GM19238 (cell line): ENCODE results near the gene CIAO3.
"Not testable (repeated sequence)": the region's sequence is repeated elsewhere in the genome, so short reads cannot be mapped to it uniquely, and the experiment has no call there.

Source experiments
- DNase-seq: peaks from one replicate; pipeline ENCODE4 v3.0.0; 2011; ENCODE audit warnings: low spot score; ENCODE audit not compliant: insufficient read length

CIAO3 gene

DNA sequence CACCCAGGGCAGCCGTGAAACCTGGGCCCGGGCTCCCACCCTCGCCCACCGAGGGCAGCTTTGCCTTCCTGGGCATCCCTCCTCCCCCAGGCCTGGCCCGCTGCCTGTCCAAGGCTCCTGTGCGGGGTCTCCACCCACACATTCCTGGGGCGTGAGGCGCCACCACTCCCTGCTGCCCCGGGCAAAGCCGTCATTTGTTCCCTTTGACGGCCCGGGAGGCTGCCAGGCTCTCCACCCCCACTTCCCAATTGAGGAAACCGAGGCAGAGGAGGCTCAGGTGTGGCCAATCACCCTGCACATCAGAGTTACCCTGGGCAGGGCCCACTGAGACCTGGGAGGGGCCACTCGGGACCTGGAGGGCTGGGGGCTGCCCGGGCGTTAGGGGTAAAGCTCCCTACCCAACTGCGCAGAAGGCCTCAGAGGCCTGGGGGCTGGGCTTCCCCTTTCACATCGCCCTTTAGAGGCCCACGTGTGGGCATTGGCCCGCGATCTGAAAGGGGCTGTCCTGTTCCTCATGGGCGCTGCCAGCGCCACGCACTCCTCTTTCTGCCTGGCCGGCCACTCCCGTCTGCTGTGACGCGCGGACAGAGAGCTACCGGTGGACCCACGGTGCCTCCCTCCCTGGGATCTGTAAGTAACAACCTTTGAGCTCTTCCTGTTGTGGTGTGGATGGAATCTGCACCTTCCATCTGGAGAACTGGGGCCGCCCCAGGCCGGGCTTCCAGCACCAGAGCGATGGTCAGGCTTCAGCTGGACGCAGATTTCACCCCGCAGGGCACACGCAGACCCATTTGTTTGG lies 19.9 kb upstream of the CIAO3 start, which contains the start of gene MSLN:
Gene MSLN, plus strand, starts transcription at position 190 of the 799 bp plus-strand sequence. CDS start 1,947 bp downstream, outside the sequence.
- no peak for DNase-seq

GRCh38 chr16:760065-760464 lies 19.3 kb upstream of the CIAO3 start:
- DNase-seq: no peak

GRCh38 chr16:759110-759910 lies 18.5 kb upstream of the CIAO3 start:
- no peak for DNase-seq

GRCh38 chr16:756428-756827 lies 15.6 kb upstream of the CIAO3 start:
- DNase-seq: no peak

DNA sequence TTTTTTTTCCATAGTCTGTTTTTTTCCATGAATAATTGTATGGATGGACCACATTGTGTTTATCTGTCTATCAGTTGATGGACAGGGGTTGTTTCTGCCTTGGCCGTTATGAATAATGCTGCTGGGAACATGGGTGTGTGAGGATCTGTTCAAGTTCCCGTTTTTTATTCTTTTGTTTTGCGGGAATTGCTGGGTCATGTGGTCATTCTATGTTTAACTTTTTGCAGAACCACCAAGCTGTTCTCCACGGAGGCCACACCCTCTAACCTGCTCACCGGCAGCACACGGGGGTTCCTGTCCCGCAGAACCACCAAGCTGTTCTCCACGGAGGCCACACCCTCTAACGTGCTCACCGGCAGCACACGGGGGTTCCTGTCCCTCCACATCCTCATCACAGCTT lies 13.9 kb upstream of the CIAO3 start:
- no peak for DNase-seq

DNA sequence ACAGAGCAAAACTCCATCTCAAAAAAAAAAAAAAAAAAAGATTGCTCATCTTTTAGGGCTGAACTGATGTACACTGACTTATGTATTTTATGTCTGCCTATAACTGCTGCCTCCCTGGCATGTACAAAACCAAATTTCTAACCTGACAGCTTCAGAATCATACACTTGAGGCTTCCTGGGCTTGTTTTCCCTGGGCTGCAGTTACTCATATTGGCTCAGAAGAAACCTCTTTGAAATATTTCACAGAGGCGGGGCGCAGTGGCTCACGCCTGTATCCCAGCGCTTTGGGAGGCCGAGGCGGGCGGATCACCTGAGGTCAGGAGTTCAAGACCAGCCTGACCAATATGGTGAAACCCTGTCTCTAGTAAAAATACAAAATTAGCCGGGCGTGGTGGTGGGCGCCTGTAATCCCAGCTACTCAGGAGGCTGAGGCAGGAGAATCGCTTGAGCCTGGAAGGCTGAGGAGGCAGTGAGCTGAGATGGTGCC lies 13.4 kb upstream of the CIAO3 start:
- not testable (repeated sequence) for DNase-seq

- DNase-seq: no peak
Measured at GRCh38 chr16:752007-752312, 11.2 kb upstream of the CIAO3 start.

DNA sequence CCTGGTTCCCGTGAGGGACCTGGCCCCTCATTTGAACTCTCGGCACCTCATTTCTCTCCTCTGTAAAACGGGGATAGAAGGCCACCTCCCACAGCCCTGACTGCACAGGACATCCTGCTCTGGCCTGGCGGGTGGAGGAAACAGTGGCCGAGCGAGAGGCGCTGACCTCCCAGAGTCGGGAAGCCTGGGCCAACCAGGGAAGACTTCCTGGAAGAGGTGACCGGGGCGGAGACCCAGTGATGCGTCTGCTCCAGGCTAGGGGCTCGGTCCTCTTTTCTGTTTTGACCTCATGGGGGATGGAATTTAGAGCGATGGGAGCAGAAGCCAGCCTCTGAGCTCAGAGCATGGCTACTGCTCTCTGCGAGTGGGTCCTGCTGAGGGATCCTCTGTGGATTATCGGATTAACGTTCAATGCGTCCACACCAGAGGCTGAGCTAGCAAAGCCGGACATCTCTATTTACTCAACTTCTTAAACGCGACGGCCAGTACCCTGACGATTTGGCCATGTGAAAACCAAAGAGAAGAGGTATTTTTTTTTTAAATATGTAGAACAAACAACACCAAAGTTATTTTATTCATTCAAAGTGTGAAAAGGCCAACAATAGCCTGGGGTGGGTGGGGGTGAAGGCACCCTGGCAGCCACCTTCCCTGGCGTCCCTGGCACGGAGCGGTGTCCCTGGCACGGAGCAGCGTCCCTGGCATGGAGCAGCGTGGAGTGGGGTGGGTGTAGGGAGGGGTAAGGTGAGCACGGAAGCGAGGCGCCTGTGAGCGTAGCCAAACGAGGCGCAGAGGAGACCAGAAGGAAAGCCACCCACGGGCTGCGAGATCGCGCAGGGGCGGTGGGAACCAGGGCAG lies 10.6 kb upstream of the CIAO3 start:
- no peak for DNase-seq

DNA sequence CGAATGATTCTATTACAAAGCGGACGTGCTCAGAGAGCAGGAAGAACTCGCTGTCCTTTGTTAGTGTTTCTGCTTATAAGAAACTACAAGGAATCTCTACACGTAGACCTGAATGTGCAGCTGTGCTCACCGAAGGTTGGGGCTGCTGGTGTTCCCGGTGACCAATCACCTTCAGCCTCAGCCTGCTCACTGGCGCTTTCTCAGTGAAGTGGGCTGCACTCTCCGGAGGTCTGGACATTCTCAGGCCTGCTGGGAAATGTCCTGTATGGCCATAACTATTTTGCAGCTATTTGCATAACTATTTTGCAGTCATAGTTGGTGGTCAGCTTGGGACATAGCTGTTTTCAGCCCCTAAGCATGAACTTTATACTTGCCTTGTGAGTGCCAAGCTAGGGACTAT lies 9.7 kb upstream of the CIAO3 start:
- no peak for DNase-seq

DNA sequence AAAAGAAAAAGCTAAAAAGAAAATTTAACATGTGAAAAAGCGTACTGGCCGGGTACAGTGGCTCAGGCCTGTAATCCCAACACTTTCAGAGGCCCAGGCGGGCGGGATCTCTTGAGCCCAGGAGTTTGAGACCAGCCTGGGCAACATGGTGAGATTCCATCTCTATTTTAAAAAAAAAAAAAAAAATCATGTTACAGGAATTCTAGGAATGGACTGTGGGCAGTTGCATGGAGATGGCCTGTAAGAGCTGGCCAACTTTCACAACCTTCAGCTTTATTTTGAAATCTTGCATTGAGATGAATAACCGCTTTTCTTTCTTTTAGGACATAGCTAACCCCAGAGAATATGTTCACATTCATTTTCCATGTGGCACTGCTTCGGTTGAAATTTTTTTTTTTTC lies 8.2 kb upstream of the CIAO3 start:
- no peak for DNase-seq

- no peak for DNase-seq
Measured at GRCh38 chr16:747978-748746, 7.4 kb upstream of the CIAO3 start.

DNA sequence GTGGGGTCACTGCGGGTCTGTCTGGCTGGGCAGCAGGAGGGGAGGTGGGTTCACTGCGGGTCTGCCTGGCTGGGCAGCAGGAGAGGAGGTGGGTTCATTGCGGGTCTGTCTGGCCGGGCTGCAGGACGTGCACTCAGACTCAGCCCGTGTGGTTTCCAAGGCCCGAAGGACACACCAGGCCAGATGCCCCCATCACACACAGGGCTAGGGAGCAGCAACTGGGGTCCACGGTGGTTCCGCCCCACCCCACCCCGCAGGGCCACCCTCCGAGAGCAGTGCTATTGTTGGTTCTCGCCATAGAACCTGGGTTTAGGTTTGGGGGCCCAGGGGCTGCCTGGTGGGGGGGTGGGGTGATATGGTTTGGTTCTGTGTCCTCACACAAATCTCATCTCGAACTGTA lies 5.8 kb upstream of the CIAO3 start:
- DNase-seq: no peak

DNA sequence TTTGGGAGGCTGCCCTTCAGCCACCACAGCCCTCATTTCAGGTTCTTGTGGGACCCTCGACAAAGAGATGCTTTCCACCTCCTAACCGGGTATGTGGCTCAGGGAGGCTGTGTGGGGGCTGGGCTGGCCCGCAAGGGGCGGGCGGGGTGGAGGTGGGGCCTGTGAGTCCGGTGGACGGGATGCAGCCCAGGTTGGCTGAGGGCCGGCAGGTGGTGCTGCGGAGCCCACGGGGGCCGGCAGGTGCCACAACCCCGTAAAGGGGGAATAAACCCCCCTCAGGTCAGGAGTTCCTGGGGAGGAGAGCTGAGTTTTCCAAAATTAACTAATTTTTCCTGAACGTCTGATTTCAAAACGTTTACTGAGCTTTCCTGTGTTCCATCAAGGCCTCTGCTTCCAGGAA lies 4.9 kb upstream of the CIAO3 start:
- no peak for DNase-seq

GRCh38 chr16:743794-744500 lies 3.1 kb upstream of the CIAO3 start:
- no peak for DNase-seq

- DNase-seq: not testable (repeated sequence)
Measured at GRCh38 chr16:742894-743293, 2.1 kb upstream of the CIAO3 start.

DNA sequence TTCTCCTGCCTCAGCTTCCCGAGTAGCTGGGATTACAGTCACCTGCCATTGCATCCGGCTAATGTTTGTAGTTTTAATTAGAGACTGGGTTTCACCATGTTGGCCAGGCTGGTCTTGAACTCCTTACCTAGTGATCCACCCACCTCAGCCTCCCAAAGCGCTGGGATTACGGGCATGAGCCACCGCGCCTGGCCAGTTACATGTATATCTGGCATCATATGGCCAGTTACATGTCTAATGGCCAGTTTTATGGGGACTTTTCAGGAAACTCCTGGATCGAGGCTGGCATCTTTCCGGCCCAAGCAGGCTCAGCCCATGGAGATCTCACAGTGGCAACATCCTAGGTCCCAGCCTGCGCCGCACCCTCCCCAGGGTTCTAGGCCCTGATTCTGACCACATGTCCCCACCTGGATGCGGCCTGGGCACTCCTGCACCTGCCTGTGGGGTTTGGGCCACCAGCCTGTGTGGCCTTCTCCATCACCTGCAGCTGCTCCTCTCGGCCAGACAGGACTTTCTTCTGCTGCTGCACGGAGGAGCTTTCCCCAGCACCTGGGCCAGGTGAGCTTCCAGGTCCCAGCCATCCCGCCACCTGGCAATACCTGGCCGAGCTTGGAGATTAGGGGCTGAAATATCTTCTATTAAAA lies 1.3 kb upstream of the CIAO3 start:
- DNase-seq: no peak

- no peak for DNase-seq
Measured at GRCh38 chr16:740459-740763, 386 bp downstream of the CIAO3 start.

GRCh38 chr16:739560-740458 lies 988 bp downstream of the CIAO3 start:
- no peak for DNase-seq

DNA sequence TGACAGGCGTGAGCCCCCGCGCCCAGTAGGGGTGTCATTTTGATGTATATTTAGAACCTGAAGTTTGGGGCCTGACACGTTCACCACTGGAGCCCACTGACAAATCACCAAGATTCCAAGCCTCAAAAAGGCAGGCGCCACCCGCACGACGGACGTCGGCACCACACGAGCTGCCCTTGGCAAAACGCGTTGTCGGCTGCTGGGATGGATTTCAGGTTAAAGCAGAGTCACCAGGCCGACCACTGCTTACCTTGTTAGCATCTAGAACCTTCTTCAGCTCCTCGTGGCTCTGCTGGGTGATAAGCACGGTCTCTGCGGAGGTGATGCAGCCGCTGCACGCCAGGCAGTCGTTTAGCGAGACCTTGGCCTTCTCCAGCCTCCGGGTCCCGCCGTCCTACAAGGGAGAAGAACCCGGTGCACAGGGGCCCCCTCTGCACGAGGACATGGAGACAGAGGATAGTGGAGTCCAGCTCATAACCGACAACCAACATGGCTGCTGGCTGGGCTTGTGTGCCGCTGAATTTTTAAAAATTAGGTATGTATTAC lies 3.8 kb downstream of the CIAO3 start:
- no peak for DNase-seq
